Nasal cavity respiratory epithelium epithelial cell of viscerocranial mucosa (primary cell): ENCODE measurements around the gene KLF4. TPM values are rescaled to one million over a fixed set of nuclear protein-coding genes. Genes with fewer than 3 reads are reported as not detected.

Source experiments
- total RNA-seq: library from RNA; depleted of rRNA; stranded (reverse); fragments of >200 nt; gene quantifications from 2 replicates; pipeline ENCODE4 v1.2.3, GENCODE V29; 2014

KLF4 gene
- 46.5 and 81.6 TPM in 2 replicates for total RNA-seq

GRCh38 chr9:107489687-107490605 lies at the start of gene KLF4:
Gene KLF4 (minus strand): TSS chr9:107489769. CDS start chr9:107489172, 597 bp downstream.

Other genes with a start within 250 kb of the KLF4 start
- 126 and 171 TPM in 2 replicates for gene RAD23B, start 206.5 kb downstream of the KLF4 start, total RNA-seq